Measurements from ENCODE around the gene ZNF112. TPM values are rescaled to one million over a fixed set of nuclear protein-coding genes. Genes with fewer than 3 reads are reported as not detected.
"Not testable (repeated sequence)": the region's sequence is repeated elsewhere in the genome, so short reads cannot be mapped to it uniquely, and the experiment has no call there.

The ZNF112 gene
- total RNA-seq (2014; rRNA removed; shearing (Covaris generic)), result 4.1 and 5.5 TPM in 2 replicates

DNA sequence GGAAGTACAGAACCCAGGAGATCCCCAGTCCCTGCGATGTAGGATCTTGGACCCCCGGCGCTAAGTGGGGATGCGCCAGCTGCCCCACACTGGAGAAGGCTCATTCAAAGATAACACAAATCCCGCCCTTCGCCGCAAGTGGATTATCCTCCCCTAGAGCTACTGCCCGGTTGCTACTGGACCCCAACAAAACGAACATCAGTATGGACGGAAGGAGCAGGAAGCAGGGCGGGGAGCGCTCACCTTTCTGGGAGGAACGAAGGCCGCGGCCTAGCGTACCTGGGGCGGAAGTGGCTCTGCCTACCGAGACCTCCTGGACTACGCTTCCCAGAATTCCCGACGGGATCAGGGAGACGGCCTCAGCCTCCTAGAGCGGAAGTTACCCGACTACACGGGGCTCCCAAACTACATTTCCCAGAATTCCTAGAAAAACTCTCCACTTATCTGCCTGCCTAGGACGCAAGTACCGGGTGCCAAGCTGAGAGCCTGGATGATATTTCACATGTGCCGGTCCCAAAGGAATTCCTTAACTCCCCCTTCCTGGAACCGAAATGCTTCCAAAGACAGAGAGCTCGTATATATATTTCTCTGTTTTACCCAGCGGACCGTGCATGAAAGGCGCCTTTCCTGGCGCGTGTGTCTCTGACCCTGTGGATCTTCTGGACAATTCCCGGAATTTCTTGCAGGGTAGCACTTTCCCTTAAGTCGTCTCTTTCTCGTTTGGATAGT lies at the start of gene ZNF112:
TSS of gene ZNF112 (minus strand) at position 298 of the 729 bp plus-strand sequence. CDS start 16,141 bp downstream, outside the sequence.
- peak; percentile 95 for DNase-seq (ENCODE audit: low read depth)

DNA sequence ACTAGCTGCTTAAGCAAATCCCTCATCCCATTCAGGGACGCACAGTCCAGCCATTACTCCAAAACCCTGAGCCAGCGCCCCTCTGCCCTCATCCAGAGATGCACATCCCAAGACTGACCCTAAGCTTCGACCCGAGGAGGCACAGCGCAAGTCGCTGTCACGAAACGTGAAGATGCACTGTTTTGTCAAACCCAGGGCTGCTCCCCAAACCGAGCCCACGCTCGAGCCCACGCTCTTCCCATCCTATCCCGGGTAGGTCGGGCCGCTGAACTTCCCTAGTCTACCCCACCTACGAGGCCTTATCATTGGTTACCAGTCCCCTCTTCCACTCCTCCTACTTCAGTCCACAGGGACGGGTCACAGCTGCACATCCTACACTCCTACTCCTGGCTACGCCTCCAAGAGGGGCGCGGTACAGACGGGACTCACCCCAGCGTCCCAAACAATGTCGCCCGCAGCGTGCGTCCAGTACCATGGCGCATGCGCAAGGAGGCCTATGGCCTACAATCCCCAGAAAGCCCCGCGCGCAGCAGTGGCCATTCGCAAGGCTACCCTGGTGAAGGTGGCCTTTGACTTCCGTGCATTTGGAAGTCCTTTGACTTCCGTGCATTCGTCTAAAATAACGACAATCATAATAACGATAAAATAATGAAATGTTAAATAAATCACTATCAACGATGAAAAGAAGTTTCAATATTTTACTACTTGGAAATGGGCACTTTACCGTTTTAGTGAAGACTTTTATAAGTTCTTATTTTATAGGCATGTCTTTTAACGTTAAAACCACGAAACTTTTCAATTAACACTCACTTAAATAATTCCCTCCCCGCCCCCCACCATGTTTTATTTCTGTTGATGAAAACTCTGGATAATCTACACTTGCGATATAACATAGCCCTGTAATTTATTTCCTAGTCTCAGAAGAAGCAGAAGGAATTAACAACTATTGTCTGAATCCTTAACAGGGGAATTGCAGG lies 44.9 kb upstream of the ZNF112 start, which contains the start of gene ZNF285:
TSS of gene ZNF285 (minus strand) at position 470 of the 977 bp plus-strand sequence. CDS start 4,395 bp downstream, outside the sequence.
- DNase-seq (ENCODE audit: low read depth), result peak; percentile 97

DNA sequence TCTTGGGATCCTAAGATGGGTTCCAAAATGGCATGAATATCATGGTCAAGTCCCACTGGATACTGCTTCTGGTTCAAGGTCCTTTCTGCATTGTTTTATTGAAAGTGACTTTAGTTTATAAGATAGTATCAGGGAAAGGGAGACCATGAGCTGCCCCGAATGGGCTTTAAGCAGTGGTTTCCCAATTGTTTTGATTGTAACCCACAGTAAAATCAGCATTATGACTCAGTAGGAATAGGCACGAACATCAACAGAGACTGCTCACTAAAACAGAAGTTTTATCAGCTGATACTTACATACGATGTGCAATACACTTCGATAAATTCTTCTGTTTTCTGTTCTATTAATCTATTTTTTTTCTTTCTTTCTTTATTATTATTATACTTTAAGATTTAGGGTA lies 32.8 kb upstream of the ZNF112 start:
- DNase-seq (ENCODE audit: low read depth), result peak; percentile 7

DNA sequence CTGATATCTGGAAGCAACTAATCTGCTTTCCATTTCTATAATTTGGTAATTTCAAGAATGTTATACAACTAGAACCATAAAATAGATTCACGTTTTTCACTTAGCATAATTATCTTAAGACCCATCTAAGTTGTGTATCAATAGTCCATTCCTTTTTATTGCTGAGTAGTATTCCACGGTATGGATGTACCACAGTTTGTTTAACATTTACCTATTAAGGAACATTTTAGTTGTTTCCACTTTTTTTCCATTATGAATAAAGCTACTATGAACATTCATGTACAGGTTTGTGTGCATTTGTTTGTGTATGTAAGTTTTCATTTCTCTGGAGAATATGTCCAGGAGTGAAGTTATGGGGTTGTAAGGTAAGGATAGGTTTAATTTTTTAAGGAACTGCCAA lies 18.3 kb upstream of the ZNF112 start:
- DNase-seq (ENCODE audit: low read depth), result no peak

DNA sequence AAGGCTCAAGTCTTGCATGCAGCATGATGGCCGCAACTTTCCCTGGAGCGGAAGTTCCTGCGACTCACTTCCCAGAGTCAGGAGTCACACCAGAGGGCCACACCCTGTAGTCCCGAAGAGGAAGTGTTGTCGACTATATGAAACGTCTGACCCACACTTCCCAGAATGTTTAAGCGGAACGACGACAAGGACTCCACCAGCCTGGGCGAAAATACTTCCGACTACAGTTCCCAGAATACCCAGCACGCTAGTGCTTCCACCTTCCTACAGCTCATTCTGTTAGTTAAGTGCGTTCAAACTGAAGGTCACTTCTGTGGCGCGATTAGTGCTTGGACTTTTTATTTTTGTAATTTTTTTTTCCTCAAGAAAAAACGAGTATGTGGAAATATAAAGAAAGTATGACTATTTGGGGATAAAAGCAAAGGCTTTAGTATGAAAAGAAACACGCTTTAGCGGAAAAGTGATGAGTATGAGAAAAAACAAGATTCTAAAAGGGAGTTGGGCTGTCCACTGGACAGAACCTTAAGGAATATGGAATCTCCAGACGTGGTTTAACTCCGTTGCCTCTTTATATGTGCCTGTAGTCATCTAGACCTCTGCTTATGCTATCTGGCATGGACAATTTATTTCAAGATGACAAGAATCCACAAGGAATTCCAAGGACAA lies 15.5 kb upstream of the ZNF112 start:
- DNase-seq (ENCODE audit: low read depth), result peak; percentile 11

DNA sequence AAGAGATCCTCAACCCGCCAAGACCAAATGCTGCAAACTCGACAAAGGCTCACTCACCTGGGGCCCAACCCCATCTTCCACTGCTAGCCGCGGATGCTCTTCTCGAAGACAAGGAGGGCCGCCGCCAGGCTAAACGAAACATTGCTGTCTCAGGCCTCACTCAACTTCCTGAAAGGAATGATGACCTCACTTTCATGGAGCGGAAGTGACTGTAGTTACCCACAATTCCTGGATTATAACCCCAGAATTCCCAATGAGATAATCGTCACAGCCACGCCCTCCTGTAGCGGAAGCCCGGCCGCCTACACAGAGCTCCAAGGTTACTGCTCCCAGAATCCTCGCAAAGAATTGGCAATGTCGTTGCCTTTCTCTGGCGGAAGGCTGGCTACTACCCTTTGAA lies 10.5 kb upstream of the ZNF112 start:
- peak; percentile 35 for DNase-seq (ENCODE audit: low read depth)

DNA sequence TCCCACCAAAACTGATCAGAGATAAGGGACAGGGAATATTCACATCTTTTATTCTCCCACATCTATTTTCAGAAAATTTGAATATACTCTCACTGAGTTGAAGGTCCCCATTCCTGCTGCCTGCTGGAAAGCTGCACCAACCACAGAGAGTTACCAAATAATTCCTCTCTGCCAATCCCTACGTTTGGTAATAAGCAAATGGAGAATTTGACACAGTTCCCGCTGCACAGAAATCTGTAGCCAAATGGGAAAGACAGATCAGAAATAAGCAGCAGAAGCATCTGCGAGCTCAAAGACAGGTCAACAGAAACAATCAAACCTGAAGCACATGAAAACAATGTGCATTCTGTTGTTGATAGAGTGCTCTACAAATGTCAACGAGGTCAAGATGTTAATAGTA lies 9.9 kb downstream of the ZNF112 start:
- no peak for DNase-seq (ENCODE audit: low read depth)

DNA sequence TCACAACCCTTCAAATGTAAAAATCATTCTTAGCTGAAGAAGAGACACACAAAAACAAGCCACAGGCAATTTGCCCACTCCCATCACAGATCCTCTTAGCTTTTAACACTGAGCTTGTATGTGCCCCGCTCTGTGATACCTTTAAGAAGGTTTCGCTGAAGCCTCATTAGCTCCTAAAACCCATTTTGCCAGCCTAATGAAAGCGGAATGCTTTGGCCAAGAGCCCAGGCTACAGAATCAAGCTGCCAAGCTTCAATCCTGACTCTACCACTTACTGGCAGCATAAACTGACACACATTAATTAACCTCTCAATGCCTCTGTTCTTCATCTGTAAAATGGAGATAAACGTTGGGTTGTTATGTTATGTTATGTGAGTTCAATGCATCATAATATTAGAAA lies 10.5 kb downstream of the ZNF112 start:
- DNase-seq (ENCODE audit: low read depth), result no peak

DNA sequence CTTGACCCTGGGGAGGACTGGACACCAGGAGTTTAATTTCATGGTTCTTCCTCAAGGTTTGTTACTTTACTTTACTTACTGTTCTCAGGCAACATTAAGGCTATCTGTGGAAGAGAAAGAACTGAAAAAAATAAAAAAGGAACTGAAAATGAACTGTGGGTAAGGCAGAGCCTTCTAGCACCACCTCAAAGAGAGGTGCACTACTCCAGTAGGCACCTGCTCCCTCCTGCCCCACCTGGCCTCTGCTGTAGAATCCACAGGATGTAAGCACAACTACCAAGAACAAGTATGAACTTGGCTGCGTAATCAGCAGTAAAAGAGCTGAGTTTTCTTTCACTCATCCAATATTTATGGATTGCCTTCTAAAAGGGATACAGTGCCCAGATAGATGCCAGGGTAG lies 12.2 kb downstream of the ZNF112 start:
- no peak for DNase-seq (ENCODE audit: low read depth)

DNA sequence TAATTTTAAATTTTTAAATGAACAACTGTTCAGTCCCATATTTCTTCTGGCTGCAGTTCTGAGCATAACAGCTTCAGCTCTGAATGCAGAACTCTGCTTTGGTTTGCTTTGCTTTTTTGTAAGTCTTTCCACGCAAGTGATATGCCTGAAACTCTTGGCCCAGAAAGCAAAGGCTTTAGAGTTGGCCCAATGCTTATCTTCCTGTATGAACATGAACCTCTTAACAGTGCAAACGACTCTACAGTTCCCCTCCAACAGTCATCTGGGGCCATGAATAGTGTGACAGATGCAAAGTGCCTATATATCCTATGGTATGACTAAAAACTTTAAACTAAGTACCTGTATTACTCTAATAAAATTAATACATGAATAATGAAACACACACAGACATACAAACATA lies 14.7 kb downstream of the ZNF112 start:
- no peak for DNase-seq (ENCODE audit: low read depth)

DNA sequence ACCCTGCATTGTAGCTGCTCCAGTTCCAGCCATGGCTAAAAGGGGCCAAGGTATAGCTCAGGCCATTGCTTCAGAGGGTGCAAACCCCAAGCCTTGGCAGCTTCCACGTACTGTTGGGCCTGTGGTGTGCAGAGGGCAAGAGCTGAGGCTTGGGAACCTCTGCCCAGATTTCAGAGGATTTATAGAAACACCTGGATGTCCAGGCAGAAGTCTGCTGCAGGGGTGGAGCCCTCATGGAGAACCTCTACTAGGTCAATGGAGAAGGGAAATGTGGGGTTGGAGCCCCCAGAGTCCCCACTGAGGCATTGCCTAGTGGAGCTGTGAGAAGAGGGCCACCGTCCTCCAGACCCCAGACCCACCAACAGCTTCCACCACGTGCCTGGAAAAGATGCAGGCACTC lies 21.8 kb downstream of the ZNF112 start:
- not testable (repeated sequence) for DNase-seq (ENCODE audit: low read depth)

DNA sequence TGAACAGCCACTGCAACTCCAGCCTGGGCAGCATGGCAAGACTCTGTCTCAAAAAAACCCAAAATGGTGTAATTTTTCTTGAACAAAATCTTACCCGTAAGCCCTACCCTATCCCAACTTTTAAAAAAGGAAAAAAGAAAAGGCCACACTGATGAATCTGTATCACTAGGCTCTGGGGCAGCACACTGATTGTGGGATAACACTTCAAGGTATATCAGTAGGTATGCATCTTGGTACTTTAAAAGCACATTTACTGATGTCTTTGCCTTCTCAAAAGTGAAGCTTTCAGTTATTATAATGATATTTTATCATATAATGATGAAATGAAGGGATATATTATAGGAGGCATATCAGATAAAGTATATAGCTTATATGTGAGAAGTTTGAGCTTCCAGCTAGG lies 24.3 kb downstream of the ZNF112 start:
- no peak for DNase-seq (ENCODE audit: low read depth)

DNA sequence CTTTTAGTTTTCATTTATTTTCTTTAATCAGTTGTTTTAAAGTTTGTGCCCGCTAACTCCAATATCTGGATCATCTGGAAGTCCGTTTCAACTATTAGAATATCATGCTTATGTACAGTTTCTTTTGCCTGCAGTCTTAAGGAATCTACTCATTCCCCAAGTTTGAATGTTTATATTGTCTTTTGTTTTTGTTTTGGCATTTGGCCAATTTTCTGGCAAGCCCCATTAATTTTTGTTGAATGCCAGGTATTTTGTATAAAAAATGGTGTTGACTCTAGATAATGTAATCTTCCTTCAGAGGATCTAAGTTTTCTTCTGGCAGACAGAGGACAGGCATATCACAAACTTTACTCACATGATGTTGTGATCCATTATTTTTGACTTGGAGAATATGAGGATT lies 40.6 kb downstream of the ZNF112 start:
- DNase-seq (ENCODE audit: low read depth), result no peak

DNA sequence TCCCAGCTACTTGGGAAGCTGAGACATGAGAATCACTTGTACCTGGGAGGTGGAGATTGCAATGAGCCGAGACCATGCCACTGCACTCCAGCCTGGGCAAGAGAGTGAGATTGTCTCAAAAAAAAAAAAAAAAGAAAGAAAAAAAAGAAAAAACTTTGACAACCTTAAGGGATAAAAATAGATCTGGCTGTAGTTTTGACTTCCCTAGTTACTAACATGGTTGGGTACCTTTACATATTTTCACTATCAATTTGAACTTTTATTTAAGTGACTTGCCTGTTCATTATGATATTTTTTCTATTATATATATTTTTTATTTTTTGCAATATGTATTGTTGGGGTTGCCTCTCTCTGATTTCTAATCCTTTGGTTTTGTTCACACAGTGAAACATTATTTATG lies 43.2 kb downstream of the ZNF112 start:
- no peak for DNase-seq (ENCODE audit: low read depth)

DNA sequence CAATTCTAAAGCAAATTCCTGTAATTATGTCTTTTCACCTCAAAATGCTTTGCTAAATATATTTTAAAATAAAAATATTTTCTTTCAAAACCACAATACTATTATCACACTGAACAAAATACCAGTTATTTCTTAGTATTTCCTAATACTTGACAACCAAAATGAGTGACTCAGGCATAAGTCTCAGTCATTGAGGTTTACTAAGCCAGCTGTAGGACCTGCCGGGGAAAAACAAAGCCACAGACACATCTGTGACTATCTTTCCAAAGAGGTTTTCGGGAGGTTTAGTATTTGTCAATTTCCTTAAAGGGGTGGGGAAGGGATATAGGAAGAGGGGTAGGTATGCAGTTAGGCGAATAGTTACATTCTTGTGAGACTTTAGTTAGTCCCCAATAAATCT lies 48.5 kb downstream of the ZNF112 start:
- DNase-seq (ENCODE audit: low read depth), result no peak

DNA sequence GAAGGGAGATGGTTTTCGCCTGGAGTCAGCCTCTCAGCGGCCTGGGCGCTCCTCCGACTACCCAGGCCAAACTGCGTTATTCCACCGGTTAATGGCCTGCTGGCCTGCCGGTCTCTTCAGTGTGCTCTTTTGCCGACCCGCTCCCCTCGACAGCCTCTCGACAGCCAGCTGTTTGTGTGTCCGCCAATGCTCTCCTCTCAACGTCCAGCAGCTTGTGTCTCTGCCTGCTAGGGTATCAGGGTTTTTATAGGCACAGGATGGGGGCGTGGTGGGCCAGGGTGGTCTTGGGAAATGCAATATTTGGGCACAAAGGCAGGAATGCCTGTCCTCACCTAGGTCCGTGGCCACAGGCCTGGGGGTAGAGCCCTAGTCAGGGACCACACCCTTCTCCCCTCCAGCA lies 50.2 kb downstream of the ZNF112 start:
- no peak for DNase-seq (ENCODE audit: low read depth)

DNA sequence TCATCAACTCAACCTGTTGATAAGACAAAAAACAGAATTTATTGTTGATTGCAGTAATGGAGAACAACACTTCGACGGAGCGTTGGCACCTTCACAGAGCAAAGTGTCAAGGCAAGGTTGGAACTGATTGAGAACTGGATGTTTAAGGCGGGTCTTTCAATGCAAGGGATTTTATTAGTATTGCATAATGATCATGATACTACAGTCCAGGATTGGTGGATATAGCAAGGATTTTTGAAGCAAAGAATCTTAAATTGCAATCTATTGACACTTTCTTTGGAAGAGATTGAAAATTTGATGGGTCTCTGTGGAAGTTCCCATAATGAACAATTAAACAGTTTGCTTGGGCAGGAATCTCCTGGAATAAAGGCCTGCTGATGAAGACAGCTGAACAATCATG lies 51.0 kb downstream of the ZNF112 start:
- DNase-seq (ENCODE audit: low read depth), result no peak

DNA sequence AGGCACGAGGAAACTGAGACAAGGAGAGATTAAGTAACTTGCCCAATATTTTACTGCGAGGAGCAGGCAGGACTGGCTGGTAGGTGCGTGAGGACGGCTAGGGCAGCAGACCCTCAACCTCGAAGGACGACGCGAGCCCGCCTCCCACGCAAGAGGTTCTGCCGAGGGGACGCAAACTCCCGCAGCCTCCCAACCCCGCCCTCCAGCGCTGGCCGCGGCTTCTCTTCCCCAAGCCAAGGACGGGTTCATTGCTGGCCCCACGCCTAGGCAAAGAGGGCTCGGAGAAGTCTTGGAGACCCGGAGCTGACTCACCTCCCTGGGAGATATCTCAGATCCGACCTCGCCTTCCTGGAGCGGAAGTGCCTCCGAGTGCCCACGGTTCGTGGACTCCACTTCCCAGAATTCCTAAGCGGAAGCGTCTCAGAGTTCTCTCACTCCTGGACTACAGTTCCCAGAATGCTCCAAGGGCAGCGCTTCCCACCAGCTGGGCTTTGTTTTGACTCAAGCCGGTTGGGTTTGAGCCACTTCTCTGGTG lies 51.8 kb downstream of the ZNF112 start, which contains the start of gene ZNF235:
TSS of gene ZNF235 (minus strand) at position 367 of the 535 bp plus-strand sequence. CDS start 1,621 bp downstream, outside the sequence.
- DNase-seq (ENCODE audit: low read depth), result peak; percentile 99

DNA sequence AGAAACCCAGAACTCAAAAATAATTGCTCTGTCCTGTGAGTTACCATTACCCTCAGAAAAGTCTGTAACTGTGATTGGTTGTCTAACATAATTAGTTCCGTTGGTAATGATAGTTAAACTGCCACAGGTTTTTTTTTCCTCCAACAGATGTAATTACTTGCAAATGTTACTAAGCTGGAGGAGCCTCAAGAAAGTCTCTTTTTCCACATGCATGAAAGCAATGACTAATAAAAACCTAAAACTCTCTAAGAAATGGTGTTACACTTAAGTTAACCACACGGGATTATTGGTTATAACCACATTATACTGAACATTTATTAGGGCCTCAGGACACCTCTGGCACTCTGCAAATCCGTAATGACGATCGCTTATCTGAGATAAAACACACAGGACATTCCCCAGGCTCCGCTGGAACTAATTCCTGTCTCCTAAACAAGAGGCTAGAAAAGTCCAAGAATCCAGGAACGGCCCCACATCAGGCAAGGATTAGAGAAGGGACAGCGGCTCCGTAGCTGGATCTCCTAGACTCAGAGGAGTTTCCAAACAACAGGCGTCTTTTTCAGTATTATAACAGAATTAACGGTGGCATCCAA lies 52.4 kb downstream of the ZNF112 start:
- peak; percentile 35 for DNase-seq (ENCODE audit: low read depth)

DNA sequence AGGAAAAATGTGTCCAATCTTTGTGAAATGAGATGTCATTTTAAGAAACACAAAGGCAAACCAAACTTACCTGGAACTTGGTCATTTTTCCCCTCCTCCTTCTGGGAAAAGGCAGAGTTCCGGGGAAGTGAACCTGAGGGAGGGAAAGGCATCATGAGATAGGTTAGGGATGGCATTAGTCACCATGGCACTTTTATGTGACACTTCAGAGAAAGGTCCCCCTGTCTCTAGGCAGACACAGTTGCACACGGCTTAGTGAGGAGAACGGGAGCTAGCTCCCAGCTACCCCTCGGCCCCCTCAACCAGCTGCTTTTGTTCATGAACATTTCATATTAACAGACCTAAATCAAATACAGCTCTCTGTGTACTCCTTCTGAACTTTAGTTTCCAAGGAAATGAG lies 53.2 kb downstream of the ZNF112 start:
- DNase-seq (ENCODE audit: low read depth), result no peak

DNA sequence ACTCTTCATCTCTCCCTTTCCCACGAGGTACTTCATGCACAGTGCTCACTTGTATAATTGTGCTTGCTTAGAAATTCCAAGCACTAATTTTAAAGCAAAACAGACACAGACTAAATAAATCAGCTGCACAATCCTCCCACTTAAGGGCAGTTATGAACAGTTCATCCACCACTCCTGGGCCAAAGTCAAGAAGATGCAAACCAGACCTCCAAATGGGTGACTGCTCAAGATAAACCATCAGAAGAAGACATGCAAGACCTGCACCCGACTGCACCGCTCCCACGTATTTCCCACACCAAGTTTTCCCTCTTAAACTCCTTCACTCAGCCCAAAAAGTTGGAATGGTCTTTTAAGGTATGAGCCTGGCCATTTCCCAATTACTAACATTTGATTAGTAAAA lies 71.5 kb downstream of the ZNF112 start:
- no peak for DNase-seq (ENCODE audit: low read depth)
